Measurements from ENCODE around the gene OSBP2.

Gene OSBP2

GRCh38 chr22:30869667-30870395 is 175.2 kb downstream of the OSBP2 start:
- H3K4me3 ChIP-seq (ENCODE audit: low read length): no peak overlapping the region
- TF ChIP-seq, protein P1, sequence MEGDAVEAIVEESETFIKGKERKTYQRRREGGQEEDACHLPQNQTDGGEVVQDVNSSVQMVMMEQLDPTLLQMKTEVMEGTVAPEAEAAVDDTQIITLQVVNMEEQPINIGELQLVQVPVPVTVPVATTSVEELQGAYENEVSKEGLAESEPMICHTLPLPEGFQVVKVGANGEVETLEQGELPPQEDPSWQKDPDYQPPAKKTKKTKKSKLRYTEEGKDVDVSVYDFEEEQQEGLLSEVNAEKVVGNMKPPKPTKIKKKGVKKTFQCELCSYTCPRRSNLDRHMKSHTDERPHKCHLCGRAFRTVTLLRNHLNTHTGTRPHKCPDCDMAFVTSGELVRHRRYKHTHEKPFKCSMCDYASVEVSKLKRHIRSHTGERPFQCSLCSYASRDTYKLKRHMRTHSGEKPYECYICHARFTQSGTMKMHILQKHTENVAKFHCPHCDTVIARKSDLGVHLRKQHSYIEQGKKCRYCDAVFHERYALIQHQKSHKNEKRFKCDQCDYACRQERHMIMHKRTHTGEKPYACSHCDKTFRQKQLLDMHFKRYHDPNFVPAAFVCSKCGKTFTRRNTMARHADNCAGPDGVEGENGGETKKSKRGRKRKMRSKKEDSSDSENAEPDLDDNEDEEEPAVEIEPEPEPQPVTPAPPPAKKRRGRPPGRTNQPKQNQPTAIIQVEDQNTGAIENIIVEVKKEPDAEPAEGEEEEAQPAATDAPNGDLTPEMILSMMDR (IDR thresholded peaks at IDR 0.05; ENCODE audit: insufficient read depth, low read depth, low read length, missing control alignments): no peak
- no peak for DNase-seq (ENCODE audit: low read depth)

GRCh38 chr22:30870451-30871345 is 176.0 kb downstream of the OSBP2 start:
- no peak overlapping the region for H3K4me3 ChIP-seq (ENCODE audit: low read length)
- TF ChIP-seq, protein P1 (IDR thresholded peaks at IDR 0.05; ENCODE audit: insufficient read depth, low read depth, low read length, missing control alignments): no peak
- no peak for DNase-seq (ENCODE audit: low read depth)

DNA sequence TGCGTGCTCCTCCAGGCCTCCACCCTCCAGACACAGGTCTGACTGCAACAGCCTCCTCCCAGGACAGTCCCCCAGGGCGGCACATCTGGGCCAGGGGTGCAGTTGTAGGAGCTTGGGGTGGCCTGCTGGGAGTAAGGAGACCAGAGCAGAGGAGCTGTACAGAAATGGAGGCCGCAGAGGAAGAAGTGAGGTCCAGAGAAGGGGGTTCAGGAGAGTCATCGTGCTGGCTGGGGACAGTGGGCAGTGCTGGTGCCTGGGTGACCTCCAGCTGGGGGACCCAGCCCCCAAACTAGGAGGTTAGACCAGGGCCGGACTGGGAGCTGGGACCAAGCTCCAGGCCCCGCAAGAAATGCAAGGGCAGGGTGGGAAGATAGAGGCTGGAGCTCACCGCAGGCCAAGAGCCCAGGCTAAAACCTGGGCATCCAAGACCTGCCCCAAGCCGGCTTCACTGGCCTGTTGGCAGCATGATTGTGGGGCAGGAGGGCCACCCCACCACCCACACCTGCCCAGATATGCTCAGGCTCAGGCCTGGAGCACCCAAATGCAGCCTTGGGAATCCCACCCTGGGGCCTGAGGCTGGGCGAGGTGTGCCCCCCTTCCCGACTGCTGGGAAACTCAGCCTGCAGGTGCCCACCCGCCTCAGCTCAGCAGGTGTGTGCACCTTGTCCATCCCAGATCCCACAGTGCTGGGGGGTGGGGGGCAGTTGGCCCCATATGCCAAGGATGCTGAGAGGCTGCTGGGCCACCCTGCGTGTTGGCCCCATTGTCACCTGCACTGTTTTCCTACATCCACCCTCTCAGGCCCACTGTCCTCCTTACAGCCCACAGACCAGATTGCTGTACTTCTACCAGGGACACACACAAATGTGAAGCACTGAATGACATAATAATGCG is 177.0 kb downstream of the OSBP2 start:
- TF ChIP-seq, protein P1 (IDR thresholded peaks at IDR 0.05; ENCODE audit: insufficient read depth, low read depth, low read length, missing control alignments): no peak
- no peak overlapping the region for H3K4me3 ChIP-seq (ENCODE audit: low read length)
- no peak for DNase-seq (ENCODE audit: low read depth)

DNA sequence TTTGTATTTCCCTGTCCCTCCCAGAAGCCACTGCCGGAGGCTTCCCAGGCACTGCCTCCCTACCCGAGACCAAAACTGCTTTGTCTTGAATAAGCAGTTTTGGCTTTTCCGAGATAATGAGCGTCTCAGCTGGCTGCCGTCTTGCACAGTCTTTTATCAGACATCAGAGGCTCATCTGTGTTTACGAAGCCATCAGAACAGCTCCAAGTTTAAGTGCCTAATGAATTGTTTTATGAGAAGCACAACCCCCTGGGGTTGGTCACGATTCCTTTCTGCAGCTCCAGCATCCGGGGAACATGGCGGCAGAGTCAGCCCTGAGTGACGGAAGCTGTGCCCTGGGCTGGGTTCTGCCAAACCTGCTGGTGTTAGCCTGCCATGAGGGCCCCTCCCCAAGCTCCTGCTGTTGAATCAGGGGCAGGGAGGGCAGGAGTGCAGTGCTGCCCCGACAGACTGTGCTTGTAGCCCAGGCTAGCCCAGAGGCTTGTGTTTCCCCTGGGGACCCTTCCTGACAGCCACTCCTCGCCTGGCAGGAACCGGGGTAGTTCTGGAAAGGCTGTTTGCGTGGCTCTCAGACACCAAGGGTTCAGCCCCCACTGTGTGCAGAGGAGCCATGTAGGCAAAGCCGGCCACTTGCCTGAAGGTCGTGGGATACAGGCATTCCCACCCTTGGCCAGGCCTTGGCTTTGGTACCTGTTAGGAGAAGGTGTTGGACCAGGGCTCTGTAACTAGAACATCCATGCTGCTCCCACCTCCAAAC is 177.8 kb downstream of the OSBP2 start:
- no peak overlapping the region for H3K4me3 ChIP-seq (ENCODE audit: low read length)
- DNase-seq (ENCODE audit: low read depth): no peak
- TF ChIP-seq, protein P1 (IDR thresholded peaks at IDR 0.05; ENCODE audit: insufficient read depth, low read depth, low read length, missing control alignments): no peak

DNA sequence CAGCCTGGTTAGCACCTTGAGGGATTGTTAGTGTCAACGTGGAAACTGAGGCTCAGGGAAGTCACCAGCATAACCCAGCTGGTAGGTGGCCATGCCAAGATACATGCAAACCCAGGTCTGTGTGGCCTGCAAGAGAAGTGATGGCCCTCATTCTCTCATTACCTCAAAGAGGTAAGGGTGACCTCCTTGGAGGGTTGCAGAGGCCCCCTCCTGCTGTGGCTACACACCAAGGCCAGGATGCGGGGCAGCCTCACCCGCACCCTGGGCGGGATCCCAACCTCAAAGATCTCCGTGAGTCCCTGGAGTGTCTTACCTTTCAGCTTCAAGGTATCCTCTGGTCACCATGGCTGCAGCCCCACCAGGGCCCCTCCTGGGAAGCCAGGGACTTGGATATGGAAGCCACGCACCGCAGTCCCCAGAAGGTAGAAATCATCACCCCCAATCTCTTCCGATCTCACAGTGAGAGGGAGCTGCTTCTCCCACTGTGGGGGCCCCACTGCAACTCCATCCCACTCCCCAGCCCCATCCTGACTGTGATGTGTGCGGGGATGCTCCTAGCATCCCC is 178.5 kb downstream of the OSBP2 start:
- H3K4me3 ChIP-seq (ENCODE audit: low read length): no peak overlapping the region
- no peak for DNase-seq (ENCODE audit: low read depth)
- TF ChIP-seq, protein P1 (IDR thresholded peaks at IDR 0.05; ENCODE audit: insufficient read depth, low read depth, low read length, missing control alignments): no peak

DNA sequence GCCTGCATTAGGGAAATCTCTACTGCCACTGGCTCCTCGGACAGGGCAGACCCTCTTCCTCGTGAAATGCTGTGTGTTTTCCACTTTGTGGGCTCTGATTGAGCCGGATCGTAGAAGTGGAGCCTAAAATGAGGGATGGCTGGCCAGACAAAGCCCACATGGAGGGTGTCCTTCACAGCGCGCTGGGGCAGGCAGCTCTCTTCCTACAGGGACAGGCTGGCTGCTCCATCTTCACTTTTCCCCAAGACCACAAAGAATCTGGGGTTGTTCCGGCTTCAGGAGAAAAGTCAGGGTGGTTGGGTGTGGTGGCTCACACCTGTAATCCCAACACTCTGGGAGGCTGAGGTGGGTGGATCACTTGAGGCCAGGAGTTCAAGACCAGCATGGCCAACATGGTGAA is 179.0 kb downstream of the OSBP2 start:
- no peak for DNase-seq (ENCODE audit: low read depth)
- TF ChIP-seq, protein P1 (IDR thresholded peaks at IDR 0.05; ENCODE audit: insufficient read depth, low read depth, low read length, missing control alignments): no peak
- no peak overlapping the region for H3K4me3 ChIP-seq (ENCODE audit: low read length)
